ENCODE results near the gene NDUFS8. TPM values are rescaled to one million over a fixed set of nuclear protein-coding genes. Genes with fewer than 3 reads are reported as not detected.
A peak's percentile ranks its signal among the peaks of the same experiment; 100 is the strongest.

NDUFS8 gene
- total and polyA plus RNA-seq, 2 of the 13 experiments (the other 11 are each of a cell fraction or from before 2014, with no cell fraction given), result 96.7 to 158 TPM

DNA sequence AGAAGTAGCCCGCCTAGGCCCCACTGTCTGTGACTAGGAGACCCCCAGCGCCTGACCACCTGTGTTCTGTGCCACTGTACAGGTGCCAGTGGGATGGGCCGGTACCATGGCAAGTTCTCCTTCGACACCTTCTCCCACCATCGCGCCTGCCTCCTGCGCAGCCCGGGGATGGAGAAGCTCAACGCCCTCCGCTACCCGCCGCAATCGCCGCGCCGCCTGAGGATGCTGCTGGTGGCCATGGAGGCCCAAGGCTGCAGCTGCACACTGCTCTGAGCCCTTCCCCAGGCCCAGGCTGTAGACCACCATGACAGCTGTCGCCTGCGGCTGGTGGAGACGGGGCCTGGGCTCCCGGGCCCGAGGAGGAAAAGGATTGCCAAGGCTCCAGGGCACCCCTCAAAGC is 2.8 kb upstream of the NDUFS8 start:
- Histone ChIP-seq H3K36me3 (replicated peaks in 1 of 2; ENCODE audit: control insufficient read depth in 1 of 2, insufficient read depth in 2 of 2, low read length in 2 of 2) (peaks cover 0 to 5% of the 10 kb centered on the region in 2 experiments; a peak in 1 of 5 replicates), H2AFZ (ENCODE audit: low read length) (no peak overlapping the region), H3K4me2 (ENCODE audit: low read depth, low read length) (no peak overlapping the region), H3K9ac (ENCODE audit: insufficient read depth, low read depth, low read length) (no peak overlapping the region), H3K4me3 (replicated peaks in 1 of 3; ENCODE audit: insufficient read depth in 1 of 3, low read depth in 2 of 3, low read length in 3 of 3) (no peak overlapping the region), H3K27me3 (ENCODE audit: control insufficient read depth in 1 of 2, insufficient read depth in 2 of 2, low read length in 2 of 2) (no peaks in the 10 kb centered on the region; a peak in 1 of 5 replicates), H4K20me1 (ENCODE audit: insufficient read depth, low read length) (no peaks in the 10 kb centered on the region), H3K27ac (ENCODE audit: extremely low read length, insufficient read depth, low read length) (no peak overlapping the region), H3K4me1 (ENCODE audit: insufficient read depth, low read length) (peaks cover 45% of the 10 kb centered on the region), H3K9me3 (ENCODE audit: low read length) (no peaks in the 10 kb centered on the region), H3K79me2 (ENCODE audit: insufficient read depth, low read length) (peaks cover 26% of the 10 kb centered on the region)
- no peak for ATAC-seq
- FAIRE-seq, result no peak
- BruUV-seq (replicated peaks), result no TSS peak
- POLR2A ChIA-PET, result interaction anchor here (0.7 to 3.1 kb wide), 3 partner anchors 11 to 17 kb away, joined by 3 to 11 read pairs (median 4); partner anchors contain the start of gene ALDH3B1
- CTCF ChIA-PET (ENCODE audit: low intra/inter-chr PET ratio, low total read pairs), result no interaction called here
- intact Hi-C loops (cut with micrococcal nuclease; ENCODE audit: unreplicated experiment), result no loop called here
- TF ChIP-seq JARID2 (CRISPR knock-in tag; IDR thresholded peaks at IDR 0.05; ENCODE audit: insufficient replicate concordance) (no peak), ZNF768 (CRISPR knock-in tag; IDR thresholded peaks at IDR 0.05) (peak; percentile 16; the same call in 1 of the 2 replicates), AGO2 (optimal IDR thresholded peaks at IDR 0.05; ENCODE audit: low read depth, low read length) (peak; percentile 66), RBFOX2 (IDR thresholded peaks at IDR 0.05; ENCODE audit: low read depth, low read length) (0 out of 2 replicates have a peak, but pooled peaks have one; percentile 37)
- TF ChIP-seq, protein P1, sequence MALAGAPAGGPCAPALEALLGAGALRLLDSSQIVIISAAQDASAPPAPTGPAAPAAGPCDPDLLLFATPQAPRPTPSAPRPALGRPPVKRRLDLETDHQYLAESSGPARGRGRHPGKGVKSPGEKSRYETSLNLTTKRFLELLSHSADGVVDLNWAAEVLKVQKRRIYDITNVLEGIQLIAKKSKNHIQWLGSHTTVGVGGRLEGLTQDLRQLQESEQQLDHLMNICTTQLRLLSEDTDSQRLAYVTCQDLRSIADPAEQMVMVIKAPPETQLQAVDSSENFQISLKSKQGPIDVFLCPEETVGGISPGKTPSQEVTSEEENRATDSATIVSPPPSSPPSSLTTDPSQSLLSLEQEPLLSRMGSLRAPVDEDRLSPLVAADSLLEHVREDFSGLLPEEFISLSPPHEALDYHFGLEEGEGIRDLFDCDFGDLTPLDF (CRISPR knock-in tag; IDR thresholded peaks at IDR 0.05), result no peak
- DNase-seq (ENCODE audit: low spot score), result no peak
- no CpG with 5 or more reads among the region's 21 CpGs for WGBS (ENCODE audit: low lambda C conversion rate)
- in situ Hi-C loops (cut with HindIII; ENCODE audit: extremely low pct_ligation_motif_present, low pct_unique_long_range_greater_than_20kb), result no loop called here

DNA sequence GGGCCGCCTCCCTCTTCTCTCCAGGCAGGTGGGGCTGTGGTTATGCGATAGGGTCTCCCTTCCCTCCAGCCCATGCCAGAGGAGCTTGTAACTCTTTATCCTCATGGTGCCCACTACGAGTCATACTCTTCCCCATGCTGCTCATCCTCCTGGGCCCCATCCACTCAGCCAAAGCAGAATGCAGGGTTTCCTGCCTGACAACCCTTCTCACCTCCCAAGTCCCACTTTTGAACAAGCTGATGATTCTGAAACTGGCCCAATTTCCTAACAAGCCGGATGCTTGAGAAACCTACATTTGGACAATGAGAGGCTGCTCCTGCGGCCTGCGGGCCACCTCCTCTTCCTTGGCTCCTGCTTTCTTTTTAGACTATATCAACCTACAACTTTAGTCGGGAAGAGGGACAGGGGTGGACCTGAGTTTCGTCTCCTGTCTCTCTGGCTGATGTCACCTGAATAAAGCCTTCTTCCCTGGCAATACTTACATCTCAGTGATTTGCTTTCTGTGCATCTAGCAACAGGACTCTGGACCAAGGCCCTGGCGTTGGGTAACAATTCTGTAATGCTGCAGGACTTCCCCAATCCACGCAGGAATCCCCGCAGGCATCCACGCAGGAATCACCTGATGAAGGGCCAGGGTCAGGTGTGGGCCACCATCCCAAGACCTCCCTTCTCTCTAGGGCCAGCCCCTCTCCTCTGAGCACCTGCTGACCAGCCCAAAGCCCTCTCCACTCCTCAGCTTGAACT is 1.5 kb upstream of the NDUFS8 start:
- WGBS (ENCODE audit: low lambda C conversion rate), result 85% methylated on average over 8 of the region's 12 CpGs
- Histone ChIP-seq H3K9me3 (ENCODE audit: low read length) (no peaks in the 10 kb centered on the region), H3K4me1 (ENCODE audit: insufficient read depth, low read length) (peaks cover 45% of the 10 kb centered on the region), H3K27me3 (ENCODE audit: control insufficient read depth in 1 of 2, insufficient read depth in 2 of 2, low read length in 2 of 2) (no peaks in the 10 kb centered on the region; a peak in 1 of 5 replicates), H3K36me3 (replicated peaks in 1 of 2; ENCODE audit: control insufficient read depth in 1 of 2, insufficient read depth in 2 of 2, low read length in 2 of 2) (peaks cover 10% of the 10 kb centered on the region in 2 experiments; a peak in 3 of 5 replicates), H3K27ac (ENCODE audit: extremely low read length, insufficient read depth, low read length) (peak overlapping the region; percentile 64), H3K4me2 (ENCODE audit: low read depth, low read length) (peak overlapping the region; percentile 79), H2AFZ (ENCODE audit: low read length) (no peak overlapping the region), H3K9ac (ENCODE audit: insufficient read depth, low read depth, low read length) (peak overlapping the region; percentile 79), H4K20me1 (ENCODE audit: insufficient read depth, low read length) (no peaks in the 10 kb centered on the region), H3K4me3 (replicated peaks in 1 of 3; ENCODE audit: insufficient read depth in 1 of 3, low read depth in 2 of 3, low read length in 3 of 3) (peak overlapping the region; percentile 67 to 84 (median 71); a peak in 4 of 6 replicates), H3K79me2 (ENCODE audit: insufficient read depth, low read length) (peaks cover 26% of the 10 kb centered on the region)
- in situ Hi-C loops (cut with HindIII; ENCODE audit: extremely low pct_ligation_motif_present, low pct_unique_long_range_greater_than_20kb) (no loop called here), intact Hi-C loops (cut with micrococcal nuclease; ENCODE audit: unreplicated experiment) (no loop called here)
- ATAC-seq, result no peak
- no peak for DNase-seq (ENCODE audit: low spot score)
- BruUV-seq (replicated peaks), result no TSS peak
- ChIA-PET CTCF (ENCODE audit: low intra/inter-chr PET ratio, low total read pairs) (no interaction called here), POLR2A (interaction anchor here (0.8 to 3.1 kb wide), 4 partner anchors 9 to 110 kb away, joined by 3 to 13 read pairs (median 8); partner anchors contain the start of gene ALDH3B1)
- FAIRE-seq, result no peak
- TF ChIP-seq THAP11 (CRISPR knock-in tag; IDR thresholded peaks at IDR 0.05) (no peak), ZBTB7A (CRISPR knock-in tag; IDR thresholded peaks at IDR 0.05) (no peak), PHB2 (IDR thresholded peaks at IDR 0.05; ENCODE audit: partially characterized antibody) (no peak), SP4 (CRISPR knock-in tag; IDR thresholded peaks at IDR 0.05) (0 out of 2 replicates have a peak, but pooled peaks have one; percentile 1), TCF7L2 (IDR thresholded peaks at IDR 0.05; ENCODE audit: low read depth, low read length) (no peak), ZNF124 (CRISPR knock-in tag; IDR thresholded peaks at IDR 0.05) (peak; percentile 98)
- TF ChIP-seq, protein P2, sequence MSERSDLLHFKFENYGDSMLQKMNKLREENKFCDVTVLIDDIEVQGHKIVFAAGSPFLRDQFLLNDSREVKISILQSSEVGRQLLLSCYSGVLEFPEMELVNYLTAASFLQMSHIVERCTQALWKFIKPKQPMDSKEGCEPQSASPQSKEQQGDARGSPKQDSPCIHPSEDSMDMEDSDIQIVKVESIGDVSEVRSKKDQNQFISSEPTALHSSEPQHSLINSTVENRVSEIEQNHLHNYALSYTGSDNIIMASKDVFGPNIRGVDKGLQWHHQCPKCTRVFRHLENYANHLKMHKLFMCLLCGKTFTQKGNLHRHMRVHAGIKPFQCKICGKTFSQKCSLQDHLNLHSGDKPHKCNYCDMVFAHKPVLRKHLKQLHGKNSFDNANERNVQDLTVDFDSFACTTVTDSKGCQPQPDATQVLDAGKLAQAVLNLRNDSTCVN (CRISPR knock-in tag; IDR thresholded peaks at IDR 0.05; ENCODE audit: borderline replicate concordance), result 0 out of 2 replicates have a peak, but pooled peaks have one; percentile 26
- TF ChIP-seq, protein P3, sequence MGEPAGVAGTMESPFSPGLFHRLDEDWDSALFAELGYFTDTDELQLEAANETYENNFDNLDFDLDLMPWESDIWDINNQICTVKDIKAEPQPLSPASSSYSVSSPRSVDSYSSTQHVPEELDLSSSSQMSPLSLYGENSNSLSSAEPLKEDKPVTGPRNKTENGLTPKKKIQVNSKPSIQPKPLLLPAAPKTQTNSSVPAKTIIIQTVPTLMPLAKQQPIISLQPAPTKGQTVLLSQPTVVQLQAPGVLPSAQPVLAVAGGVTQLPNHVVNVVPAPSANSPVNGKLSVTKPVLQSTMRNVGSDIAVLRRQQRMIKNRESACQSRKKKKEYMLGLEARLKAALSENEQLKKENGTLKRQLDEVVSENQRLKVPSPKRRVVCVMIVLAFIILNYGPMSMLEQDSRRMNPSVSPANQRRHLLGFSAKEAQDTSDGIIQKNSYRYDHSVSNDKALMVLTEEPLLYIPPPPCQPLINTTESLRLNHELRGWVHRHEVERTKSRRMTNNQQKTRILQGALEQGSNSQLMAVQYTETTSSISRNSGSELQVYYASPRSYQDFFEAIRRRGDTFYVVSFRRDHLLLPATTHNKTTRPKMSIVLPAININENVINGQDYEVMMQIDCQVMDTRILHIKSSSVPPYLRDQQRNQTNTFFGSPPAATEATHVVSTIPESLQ (CRISPR knock-in tag; conservative IDR thresholded peaks at IDR 0.05), result no peak
